ENCODE measurements around the gene OGFOD3. TPM values are rescaled to one million over a fixed set of nuclear protein-coding genes. Genes with fewer than 3 reads are reported as not detected.

OGFOD3 gene
- total RNA-seq, 1 donor from 2014 or later, result 31.3 TPM

DNA sequence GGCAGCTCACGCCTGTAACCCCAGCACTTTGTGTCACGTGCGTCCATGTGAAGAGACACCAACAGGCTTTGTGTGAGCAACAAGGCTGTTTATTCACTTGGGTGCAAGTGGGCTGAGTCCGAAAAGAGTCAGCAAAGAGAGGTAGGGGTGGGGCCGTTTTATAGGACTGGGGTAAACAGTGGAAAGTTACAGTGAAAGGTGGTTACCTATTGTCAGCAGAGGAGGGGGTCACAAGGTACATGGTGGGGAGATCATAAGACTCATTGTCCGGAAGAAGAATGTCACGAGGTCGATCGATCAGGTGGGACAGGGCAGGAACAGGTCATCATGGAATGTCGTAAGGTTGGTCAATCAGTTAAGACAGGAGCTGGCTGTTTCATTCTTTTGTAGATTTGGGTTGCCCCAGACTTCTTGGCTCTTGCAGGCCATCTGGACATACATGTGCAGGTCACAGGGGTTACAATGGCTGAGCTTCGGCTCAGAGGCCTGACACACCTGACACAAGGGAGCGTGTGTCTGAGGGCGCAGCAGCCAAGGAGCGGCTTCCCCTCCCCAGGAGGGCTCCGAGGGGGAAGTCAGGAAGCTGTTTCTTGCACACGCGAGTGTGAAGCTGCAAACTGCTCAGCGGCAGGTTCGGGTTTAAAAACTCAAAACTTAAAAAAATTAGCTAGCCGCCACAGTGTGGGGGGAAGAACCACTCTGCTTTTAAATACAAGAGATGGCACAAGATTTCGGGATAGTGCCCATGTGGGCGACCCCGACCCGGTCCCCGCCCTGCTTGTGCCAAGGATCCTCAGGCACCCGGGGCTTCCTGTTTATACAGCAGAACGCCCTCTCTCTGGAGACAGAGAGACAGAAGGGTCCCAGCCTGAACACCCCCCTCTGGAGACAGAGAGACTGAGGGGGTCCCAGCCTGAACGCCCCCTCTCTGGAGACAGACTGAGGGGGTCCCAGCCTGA, 71.8 kb downstream of the OGFOD3 start:
- peaks cover 26% of the 10 kb centered on the region for H3K4me1 Mint-ChIP-seq (ENCODE audit: low read depth)
- no peaks in the 10 kb centered on the region for H3K36me3 Mint-ChIP-seq (ENCODE audit: insufficient read depth)

DNA sequence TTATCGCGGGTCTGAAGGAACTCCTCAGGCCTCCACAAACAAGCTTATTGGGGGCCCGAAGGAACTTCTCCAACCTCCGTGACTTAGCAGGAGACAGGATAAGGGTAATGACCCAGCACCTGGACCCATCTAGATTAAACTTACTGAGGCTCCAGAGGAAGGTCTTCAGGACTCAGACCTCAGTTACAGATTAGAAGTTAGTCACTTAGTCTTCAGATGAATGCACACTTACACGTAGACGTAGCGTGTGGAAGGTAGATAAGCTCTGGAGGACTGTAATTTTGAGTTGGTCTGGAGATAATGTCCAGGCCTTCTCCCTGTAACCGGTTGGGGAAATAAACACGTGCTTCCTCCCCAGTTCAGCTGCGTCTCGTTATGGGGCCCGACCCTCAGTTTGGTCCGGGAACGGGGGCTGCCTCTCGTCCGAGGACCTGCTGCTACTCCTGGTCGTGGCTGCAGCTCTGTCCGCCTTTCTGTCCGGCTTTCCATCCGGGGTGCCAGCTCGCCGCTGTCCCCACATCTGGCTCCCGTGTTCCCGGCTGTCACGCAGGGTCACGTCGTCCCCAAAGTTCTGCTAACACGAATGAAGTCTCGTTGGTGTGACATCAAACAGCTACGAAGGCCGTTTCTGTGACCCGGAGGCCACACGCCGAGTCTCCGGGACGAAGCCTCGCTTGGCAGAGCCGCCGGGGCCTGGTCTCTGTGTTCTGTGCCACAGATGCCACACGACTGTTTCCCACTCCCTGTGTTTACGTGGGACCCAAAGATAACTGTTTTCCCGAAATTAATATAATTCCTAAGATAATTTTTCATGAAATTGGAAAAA, 73.0 kb downstream of the OGFOD3 start:
- peaks cover 3% of the 10 kb centered on the region for H3K27me3 Mint-ChIP-seq
- H3K9me3 Mint-ChIP-seq (ENCODE audit: low read depth), result no peaks in the 10 kb centered on the region
- H3K36me3 Mint-ChIP-seq (ENCODE audit: insufficient read depth), result no peaks in the 10 kb centered on the region
- no peak overlapping the region for H3K4me3 Mint-ChIP-seq (ENCODE audit: low read depth)
- H3K27ac Mint-ChIP-seq, result no peak overlapping the region
- TF ChIP-seq, protein P1, sequence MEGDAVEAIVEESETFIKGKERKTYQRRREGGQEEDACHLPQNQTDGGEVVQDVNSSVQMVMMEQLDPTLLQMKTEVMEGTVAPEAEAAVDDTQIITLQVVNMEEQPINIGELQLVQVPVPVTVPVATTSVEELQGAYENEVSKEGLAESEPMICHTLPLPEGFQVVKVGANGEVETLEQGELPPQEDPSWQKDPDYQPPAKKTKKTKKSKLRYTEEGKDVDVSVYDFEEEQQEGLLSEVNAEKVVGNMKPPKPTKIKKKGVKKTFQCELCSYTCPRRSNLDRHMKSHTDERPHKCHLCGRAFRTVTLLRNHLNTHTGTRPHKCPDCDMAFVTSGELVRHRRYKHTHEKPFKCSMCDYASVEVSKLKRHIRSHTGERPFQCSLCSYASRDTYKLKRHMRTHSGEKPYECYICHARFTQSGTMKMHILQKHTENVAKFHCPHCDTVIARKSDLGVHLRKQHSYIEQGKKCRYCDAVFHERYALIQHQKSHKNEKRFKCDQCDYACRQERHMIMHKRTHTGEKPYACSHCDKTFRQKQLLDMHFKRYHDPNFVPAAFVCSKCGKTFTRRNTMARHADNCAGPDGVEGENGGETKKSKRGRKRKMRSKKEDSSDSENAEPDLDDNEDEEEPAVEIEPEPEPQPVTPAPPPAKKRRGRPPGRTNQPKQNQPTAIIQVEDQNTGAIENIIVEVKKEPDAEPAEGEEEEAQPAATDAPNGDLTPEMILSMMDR (IDR thresholded peaks at IDR 0.05; ENCODE audit: unreplicated experiment), result no peak
- peaks cover 24% of the 10 kb centered on the region for H3K4me1 Mint-ChIP-seq (ENCODE audit: low read depth)
- no peak for DNase-seq (ENCODE audit: low spot score, unreplicated experiment)

More for the DNA sequence above, 71.8 kb downstream of the OGFOD3 start:
- TF ChIP-seq, protein P1 (IDR thresholded peaks at IDR 0.05; ENCODE audit: unreplicated experiment), result no peak
- Mint-ChIP-seq H3K4me3 (ENCODE audit: low read depth) (peak overlapping the region; percentile 27), H3K27me3 (peaks cover 3% of the 10 kb centered on the region), H3K9me3 (ENCODE audit: low read depth) (no peaks in the 10 kb centered on the region), H3K27ac (peak overlapping the region; percentile 62)
- DNase-seq (ENCODE audit: low spot score, unreplicated experiment), result no peak

DNA sequence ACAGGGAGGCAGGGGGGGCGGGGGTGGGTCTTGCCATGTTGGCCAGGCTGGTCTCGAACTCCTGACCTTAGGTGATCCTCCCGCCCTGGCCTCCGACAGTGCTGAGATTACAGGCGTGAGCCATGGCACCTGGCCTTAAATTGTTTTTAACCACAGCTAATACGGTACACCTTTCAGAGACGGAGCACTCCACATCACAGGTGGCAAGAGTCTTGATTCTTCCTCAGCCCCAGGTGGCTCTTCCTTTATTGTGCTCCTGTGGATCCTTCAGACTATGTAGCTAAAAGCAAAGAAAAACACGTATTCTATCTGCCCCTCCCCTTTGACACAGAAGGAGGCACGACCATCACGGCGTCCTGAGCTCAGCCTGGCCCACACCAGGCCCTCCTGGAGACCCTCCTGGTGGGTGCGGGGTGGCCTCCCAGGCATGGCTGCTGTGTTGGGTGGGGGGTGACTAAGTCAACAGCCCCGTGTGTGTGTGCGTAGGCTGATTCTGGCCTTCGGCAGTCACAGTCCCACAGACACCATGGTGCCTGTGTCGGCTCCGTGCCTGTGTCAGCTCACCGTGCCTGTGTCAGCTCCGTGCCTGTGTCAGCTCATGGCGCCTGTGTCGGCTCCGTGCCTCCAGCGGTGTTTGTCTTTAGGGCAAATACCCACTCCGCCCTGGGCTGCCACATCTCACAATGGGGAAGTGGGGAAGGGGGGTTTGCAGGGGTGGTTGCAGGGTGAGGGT, 74.0 kb downstream of the OGFOD3 start:
- no peak for DNase-seq (ENCODE audit: low spot score, unreplicated experiment)
- TF ChIP-seq, protein P1 (IDR thresholded peaks at IDR 0.05; ENCODE audit: unreplicated experiment), result no peak
- Mint-ChIP-seq H3K36me3 (ENCODE audit: insufficient read depth) (no peaks in the 10 kb centered on the region), H3K4me1 (ENCODE audit: low read depth) (peaks cover 22% of the 10 kb centered on the region), H3K4me3 (ENCODE audit: low read depth) (no peak overlapping the region), H3K9me3 (ENCODE audit: low read depth) (no peaks in the 10 kb centered on the region), H3K27ac (peak overlapping the region; percentile 64), H3K27me3 (peaks cover 4% of the 10 kb centered on the region)

DNA sequence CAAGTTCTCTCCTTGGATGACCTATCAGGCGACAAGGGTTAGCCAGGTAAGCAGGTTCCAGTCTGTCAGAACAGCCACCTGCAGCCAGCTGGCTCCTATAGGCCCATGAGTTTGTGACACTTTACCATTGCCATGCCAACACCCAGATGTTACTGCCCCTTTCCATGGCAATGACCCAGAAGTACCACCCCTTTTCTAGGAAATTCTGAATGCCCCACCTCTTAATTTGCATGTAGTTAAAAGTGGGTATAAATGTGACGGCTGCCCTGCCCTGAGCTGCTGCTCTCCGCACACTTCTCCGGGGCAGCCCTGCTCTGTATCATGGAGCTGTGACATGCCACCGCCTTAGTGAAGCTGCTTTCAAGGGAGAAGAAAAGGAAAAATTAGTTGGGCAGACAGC, 74.8 kb downstream of the OGFOD3 start:
- DNase-seq (ENCODE audit: low spot score, unreplicated experiment), result no peak
- Mint-ChIP-seq H3K9me3 (ENCODE audit: low read depth) (no peaks in the 10 kb centered on the region), H3K36me3 (ENCODE audit: insufficient read depth) (no peaks in the 10 kb centered on the region), H3K27ac (no peak overlapping the region), H3K4me3 (ENCODE audit: low read depth) (no peak overlapping the region), H3K27me3 (peaks cover 12% of the 10 kb centered on the region), H3K4me1 (ENCODE audit: low read depth) (peaks cover 14% of the 10 kb centered on the region)
- TF ChIP-seq, protein P1 (IDR thresholded peaks at IDR 0.05; ENCODE audit: unreplicated experiment), result no peak

Measured in progenitor cell of endocrine pancreas (in vitro differentiated cells).